Panc1 (cell line): Measurements from ENCODE around the gene TMEFF2.

Experiments
- POLR2AphosphoS5 ChIP-seq: IDR thresholded peaks from 2 replicates; pipeline ENCODE4 v1.6.1; 2012; ENCODE audit warnings: mild to moderate bottlenecking, low read depth, low read length, moderate library complexity
- SIN3A ChIP-seq: IDR thresholded peaks from 2 replicates; pipeline ENCODE4 v1.6.1; 2012; ENCODE audit warnings: low read depth, mild to moderate bottlenecking, low read length, moderate library complexity, borderline replicate concordance; ENCODE audit not compliant: insufficient read depth
- TF ChIP-seq, protein P1 (sequence below): fragments of 450-650 bp; IDR thresholded peaks from 2 replicates; pipeline ENCODE4 v1.5.1; 2017; ENCODE audit warnings: mild to moderate bottlenecking
- TF ChIP-seq, protein P2 (sequence below), 2 experiments: IDR thresholded peaks; 2 replicates each; pipeline ENCODE4 v1.6.1; 2011 to 2012; ENCODE audit warnings: low read depth in 2 of 2, control low read depth in 1 of 2, low read length in 1 of 2, mild to moderate bottlenecking in 1 of 2, moderate library complexity in 1 of 2; ENCODE audit not compliant: insufficient read depth in 1 of 2

DNA sequence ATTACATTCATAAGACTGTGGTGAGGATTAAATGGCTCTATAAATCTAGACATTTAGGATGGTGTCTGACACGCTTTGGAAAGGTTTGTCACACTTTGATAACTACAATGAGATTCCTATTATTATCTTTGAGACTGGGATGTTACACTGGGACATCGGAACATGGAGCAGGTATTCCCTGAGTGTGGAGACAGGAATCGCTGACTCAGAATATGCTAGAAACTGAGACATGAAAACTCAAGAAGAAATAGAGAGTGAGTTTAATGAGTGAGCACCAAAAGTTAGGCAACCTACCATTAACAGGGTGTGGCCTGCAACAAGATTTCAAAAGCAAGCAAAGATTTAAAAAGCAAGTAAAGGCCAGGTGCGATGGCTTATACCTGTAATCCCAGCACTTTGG lies 145.4 kb downstream of the TMEFF2 start:
- TF ChIP-seq, protein P1, sequence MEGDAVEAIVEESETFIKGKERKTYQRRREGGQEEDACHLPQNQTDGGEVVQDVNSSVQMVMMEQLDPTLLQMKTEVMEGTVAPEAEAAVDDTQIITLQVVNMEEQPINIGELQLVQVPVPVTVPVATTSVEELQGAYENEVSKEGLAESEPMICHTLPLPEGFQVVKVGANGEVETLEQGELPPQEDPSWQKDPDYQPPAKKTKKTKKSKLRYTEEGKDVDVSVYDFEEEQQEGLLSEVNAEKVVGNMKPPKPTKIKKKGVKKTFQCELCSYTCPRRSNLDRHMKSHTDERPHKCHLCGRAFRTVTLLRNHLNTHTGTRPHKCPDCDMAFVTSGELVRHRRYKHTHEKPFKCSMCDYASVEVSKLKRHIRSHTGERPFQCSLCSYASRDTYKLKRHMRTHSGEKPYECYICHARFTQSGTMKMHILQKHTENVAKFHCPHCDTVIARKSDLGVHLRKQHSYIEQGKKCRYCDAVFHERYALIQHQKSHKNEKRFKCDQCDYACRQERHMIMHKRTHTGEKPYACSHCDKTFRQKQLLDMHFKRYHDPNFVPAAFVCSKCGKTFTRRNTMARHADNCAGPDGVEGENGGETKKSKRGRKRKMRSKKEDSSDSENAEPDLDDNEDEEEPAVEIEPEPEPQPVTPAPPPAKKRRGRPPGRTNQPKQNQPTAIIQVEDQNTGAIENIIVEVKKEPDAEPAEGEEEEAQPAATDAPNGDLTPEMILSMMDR: no peak
- TF ChIP-seq, protein P2, sequence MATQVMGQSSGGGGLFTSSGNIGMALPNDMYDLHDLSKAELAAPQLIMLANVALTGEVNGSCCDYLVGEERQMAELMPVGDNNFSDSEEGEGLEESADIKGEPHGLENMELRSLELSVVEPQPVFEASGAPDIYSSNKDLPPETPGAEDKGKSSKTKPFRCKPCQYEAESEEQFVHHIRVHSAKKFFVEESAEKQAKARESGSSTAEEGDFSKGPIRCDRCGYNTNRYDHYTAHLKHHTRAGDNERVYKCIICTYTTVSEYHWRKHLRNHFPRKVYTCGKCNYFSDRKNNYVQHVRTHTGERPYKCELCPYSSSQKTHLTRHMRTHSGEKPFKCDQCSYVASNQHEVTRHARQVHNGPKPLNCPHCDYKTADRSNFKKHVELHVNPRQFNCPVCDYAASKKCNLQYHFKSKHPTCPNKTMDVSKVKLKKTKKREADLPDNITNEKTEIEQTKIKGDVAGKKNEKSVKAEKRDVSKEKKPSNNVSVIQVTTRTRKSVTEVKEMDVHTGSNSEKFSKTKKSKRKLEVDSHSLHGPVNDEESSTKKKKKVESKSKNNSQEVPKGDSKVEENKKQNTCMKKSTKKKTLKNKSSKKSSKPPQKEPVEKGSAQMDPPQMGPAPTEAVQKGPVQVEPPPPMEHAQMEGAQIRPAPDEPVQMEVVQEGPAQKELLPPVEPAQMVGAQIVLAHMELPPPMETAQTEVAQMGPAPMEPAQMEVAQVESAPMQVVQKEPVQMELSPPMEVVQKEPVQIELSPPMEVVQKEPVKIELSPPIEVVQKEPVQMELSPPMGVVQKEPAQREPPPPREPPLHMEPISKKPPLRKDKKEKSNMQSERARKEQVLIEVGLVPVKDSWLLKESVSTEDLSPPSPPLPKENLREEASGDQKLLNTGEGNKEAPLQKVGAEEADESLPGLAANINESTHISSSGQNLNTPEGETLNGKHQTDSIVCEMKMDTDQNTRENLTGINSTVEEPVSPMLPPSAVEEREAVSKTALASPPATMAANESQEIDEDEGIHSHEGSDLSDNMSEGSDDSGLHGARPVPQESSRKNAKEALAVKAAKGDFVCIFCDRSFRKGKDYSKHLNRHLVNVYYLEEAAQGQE (IDR thresholded peaks at IDR 0.05; ENCODE audit: insufficient read depth in 1 of 2, low read depth in 2 of 2, low read length in 1 of 2): no peak
- TF ChIP-seq POLR2AphosphoS5: no peak
- TF ChIP-seq SIN3A: no peak
